Sigmoid colon (tissue), 4 donors: Measurements from ENCODE around the gene UBE3B.

Experiments
- CTCF ChIP-seq, 4 experiments: fragments of 450-650 bp in 3 of 4; fragments of 200-600 bp in 1 of 4; IDR thresholded peaks; one replicate each; pipeline ENCODE4 v1.5.1; 2016 to 2019; ENCODE audit warnings: antibody characterized with exemption in 4 of 4, mild to moderate bottlenecking in 3 of 4, moderate library complexity in 2 of 4
- EP300 ChIP-seq, 4 donors: sonication (generic); formaldehyde crosslinking; IDR thresholded peaks; one replicate each; pipeline ENCODE4 v1.6.1; 2017; ENCODE audit warnings: antibody characterized with exemption in 4 of 4
- POLR2A ChIP-seq, 2 donors: fragments of 450-650 bp; IDR thresholded peaks; one replicate each; pipeline ENCODE4 v1.6.1; 2016; ENCODE audit warnings: antibody characterized with exemption in 2 of 2, mild to moderate bottlenecking in 2 of 2, moderate library complexity in 2 of 2
- POLR2AphosphoS5 ChIP-seq, 4 donors: sonication (generic); formaldehyde crosslinking; IDR thresholded peaks; one replicate each; pipeline ENCODE4 v1.6.1; 2017; ENCODE audit warnings: antibody characterized with exemption in 4 of 4

- no peak for TF ChIP-seq CTCF (IDR thresholded peaks at IDR 0.05)
- TF ChIP-seq EP300 (IDR thresholded peaks at IDR 0.05): no peak
- no peak for TF ChIP-seq POLR2A (IDR thresholded peaks at IDR 0.05)
- no peak for TF ChIP-seq POLR2AphosphoS5 (IDR thresholded peaks at IDR 0.05)
Measured at GRCh38 chr12:109533487-109533740, 56.0 kb downstream of the UBE3B start.
